Measurements from ENCODE around the gene COL18A1. TPM values are rescaled to one million over a fixed set of nuclear protein-coding genes. Genes with fewer than 3 reads are reported as not detected.
"Not testable (repeated sequence)": the region's sequence is repeated elsewhere in the genome, so short reads cannot be mapped to it uniquely, and the experiment has no call there.

COL18A1 gene
- total RNA-seq, 1 donor from 2014 or later: 174 TPM

DNA sequence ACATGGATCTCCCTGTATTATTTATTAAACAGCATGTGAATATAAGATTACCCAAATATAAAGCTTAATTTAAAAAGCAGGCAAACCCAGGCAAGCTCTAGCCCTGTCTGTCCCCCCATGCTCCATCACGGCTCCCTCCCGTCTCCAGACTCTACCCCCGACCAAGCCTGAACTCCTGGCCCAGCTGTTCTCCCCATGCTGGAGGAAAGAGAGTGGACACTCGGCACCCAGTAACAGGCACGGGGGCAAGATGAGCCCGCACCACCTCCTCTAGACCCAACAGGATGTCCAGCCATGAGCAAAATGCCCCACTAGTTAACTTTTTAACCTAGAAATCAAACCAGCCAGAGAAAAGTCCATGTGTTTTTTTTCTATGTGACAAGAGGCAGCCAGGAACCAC is 118.0 kb downstream of the COL18A1 start:
- DNase-seq: no peak

DNA sequence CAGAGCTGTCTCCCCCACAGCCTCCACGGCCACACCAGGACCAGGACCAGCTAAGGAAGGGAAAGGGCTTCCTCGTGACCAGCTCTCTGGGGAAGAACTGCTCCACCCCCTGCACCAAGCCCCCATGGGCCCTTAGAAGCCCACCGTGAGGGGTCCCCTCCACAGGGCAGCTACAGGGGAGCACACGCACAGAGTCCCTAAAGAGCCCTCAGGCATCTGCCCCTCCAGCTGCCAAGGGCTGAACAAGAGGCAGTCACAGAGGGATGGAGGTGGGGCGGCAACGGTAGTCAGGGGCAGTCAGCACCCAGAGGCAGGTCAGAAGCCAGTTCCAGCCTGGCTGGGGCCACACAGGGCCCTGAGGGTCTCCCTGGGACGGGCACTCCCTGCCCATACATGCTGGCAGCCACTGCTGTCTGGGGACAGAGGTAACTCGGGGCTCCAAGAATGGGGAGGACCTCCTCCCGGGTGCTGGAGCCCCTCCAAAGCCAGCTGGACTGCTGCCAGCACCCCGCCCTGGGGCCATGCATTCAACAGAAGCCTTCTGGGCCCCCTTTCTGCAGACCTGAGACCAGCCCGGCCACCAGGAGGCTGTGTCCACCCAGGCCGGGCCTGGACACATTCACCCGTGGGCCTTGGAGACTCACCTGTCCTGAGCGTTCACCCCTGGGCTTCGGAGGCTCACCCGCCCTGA is 118.6 kb downstream of the COL18A1 start:
- DNase-seq: no peak

DNA sequence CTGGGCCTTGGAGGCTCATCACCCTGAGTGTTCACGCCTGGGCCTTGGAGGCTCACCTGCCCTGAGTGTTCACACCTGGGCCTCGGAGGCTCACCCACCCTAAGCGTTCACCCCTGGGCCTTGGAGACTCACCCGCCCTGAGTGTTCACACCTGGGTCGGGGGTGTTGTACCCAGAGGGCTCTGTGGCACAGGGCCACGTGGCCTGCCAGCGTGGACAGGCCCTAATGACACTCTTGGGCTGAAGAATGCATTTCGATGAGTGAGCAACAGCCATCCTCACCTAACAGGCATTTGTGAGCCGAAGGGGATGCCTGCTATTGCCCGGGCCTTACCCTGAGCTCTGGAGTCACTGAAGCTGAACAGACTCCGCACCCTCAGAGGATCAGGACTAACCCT is 119.8 kb downstream of the COL18A1 start:
- DNase-seq: no peak

- DNase-seq: peak; percentile 36
These were observed 120.4 kb downstream of the COL18A1 start for GRCh38 chr21:45525153-45525909.

DNA sequence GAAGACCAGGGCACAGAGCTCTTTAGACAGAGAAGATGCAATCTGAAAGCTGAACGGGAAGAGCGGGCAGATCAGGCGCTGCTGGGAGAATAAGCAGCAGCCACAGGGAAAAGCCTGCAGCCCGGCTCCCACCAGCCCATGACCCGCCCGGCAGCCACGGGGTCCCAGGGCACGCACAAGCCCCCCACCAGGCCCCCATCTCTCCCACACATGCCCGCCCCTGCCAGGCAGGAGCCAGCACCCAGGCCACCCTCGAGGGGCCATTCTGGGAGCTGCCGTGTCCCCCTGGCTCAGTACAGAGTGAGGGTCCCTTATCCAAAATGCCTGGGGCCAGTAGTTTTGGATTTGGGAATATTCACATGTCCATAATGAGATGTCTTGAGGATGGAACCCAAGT is 120.9 kb downstream of the COL18A1 start:
- DNase-seq: no peak

DNA sequence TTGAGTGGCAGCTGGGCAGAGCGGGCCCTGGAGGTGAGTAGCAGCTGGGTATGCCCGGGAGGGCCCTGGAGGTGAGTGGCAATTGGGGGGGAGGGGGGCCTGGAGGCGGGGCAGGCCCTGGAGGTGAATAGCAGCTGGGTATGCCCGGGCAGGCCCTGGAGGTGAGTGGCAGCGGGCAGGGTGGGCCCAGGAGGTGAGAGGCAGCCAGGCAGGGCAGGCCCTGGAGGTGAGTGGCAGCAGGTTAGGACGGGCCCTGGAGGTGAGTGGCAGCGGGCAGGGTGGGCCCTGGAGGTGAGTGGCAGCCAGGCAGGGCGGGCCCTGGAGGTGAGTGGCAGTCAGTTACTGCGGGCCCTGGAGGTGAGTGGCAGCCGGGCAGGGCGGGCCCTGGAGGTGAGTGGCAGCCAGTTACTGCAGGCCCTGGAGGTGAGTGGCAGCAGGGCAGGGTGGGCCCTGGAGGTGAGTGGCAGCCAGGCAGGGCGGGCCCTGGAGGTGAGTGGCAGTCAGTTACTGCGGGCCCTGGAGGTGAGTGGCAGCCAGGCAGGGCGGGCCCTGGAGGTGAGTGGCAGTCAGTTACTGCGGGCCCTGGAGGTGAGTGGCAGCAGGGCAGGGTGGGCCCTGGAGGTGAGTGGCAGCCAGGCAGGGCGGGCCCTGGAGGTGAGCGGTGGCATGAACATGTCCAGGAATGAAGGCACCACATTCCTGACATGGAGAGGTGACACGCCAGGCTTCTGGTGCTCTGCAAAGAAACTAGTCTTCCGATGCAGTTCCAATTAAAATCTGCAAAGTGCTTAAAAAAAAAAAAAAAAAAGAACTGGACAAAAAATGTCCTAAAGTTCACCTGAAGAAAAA is 122.4 kb downstream of the COL18A1 start:
- not testable (repeated sequence) for DNase-seq

- no peak for DNase-seq
These were observed 123.2 kb downstream of the COL18A1 start for GRCh38 chr21:45528028-45528705.

DNA sequence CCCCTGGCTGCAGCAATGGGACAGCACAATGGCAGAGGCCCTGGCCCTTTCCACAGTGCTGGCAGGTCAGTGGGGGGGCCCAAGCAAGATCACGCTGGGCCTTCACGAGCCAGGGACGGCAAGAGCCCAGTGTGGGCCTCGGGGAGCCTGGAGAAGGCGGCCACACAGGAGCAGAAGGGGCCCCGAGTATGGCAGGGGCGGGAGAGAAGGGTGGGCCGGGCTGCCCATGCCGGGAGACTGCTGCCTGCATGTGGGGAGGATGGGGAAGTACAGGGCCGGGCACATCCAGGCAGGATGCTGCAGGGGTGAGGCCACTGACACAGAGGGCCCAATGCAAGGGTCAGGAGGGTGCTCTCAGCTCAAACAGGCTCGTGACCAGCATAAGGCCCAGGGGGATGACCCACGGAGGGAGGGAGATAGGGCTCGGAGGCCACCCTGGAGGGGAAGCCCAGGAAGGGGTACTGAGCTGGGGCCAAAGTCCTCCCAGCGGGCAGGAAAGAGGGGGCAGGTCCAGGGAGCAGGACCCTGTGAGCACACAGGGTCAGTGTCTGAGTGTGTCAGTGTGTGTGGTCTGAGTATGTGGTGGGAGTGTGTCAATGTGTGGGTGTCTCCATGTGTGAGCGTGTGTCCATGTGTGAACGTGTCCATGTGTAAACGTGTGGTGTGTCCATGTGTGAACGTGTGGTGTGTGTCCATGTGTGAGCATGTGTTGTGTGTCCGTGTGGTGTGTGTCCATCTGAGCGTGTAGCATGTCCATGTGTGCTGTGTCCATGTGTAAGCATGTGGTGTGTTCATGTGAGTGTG is 124.2 kb downstream of the COL18A1 start:
- DNase-seq: no peak

- DNase-seq: no peak
These were observed 124.9 kb downstream of the COL18A1 start for GRCh38 chr21:45529785-45530422.

GRCh38 chr21:45530423-45531113 is 125.6 kb downstream of the COL18A1 start:
- no peak for DNase-seq

DNA sequence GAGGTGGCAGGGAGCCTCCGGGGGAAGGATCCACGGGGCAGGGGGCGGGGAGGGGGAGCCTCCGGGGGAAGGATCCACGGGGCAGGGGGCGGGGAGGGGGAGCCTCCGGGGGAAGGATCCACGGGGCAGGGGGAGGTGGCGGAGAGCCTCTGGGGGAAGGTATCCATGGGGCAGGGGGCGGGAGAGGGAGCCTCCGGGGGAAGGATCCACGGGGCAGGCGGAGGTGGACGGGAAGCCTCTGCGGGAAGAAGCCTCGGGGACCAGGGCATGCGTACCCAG is 126.1 kb downstream of the COL18A1 start:
- not testable (repeated sequence) for DNase-seq

GRCh38 chr21:45531393-45532215 is 126.6 kb downstream of the COL18A1 start:
- DNase-seq: no peak

- no peak for DNase-seq
These were observed 127.9 kb downstream of the COL18A1 start for GRCh38 chr21:45532826-45533360.

DNA sequence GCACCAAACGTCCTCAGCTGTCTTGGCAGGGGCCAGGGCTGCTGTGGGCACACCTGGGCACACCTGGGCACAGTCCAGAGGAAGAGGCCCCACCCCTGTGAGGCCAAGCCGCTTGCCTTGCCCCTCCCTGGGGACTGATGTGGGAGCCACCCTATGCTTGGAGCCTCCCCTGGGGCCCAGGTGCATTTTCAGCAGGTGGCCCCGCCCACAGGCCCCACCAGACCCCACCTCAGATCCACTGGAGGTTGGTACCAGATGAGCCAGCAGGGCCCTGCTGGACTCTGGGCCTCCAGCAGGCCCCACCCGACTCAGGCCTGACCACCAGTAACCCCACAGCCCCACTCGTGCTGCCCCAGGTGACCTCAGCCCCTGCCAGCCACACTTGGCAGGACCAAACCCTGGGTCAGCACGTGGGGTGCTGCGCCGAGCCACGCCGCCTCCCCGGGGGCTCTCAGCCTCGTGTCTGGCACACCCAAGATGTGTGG is 128.4 kb downstream of the COL18A1 start:
- no peak for DNase-seq

GRCh38 chr21:45533846-45534635 is 129.1 kb downstream of the COL18A1 start:
- no peak for DNase-seq

DNA sequence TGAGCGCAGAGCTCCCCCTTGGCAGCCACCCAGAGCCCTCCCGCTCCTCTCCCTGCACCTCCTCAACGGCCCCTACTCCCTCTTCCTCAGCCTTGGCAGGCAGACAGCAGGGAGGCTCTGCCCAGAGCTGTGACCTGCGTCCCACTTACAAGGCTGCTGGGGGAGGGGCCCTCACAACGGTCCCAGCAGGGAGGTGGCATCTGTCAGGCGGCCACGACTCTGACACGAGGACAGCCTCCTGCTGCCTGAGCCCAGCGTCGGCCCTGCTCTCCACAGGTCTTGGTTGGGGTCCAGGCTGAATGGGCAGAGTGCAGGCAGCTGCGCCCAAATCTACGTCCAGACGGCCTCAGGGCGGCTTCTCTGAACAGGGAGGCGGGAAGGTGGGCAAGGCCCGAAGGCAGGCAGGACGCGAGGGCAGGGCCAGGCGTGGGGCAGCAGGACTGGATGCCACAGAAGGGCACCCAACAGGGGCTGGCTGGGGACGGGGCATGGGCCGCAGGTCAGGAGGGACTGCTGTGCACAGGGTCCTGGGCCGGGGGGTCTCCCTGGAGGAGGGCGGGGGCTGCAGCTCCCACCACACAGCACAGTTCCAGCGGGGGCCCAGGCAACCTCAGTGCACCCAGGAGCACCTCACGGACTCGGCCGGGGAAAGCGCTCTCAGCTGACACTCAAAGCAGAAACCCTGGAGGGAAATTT is 129.8 kb downstream of the COL18A1 start:
- peak; percentile 79 for DNase-seq

- no peak for DNase-seq
These were observed 130.5 kb downstream of the COL18A1 start for GRCh38 chr21:45535341-45536081.
